GM12878 (cell line): ENCODE data around the gene KRTAP10-8. TPM values are rescaled to one million over a fixed set of nuclear protein-coding genes. Genes with fewer than 3 reads are reported as not detected.

Source experiments
- ATAC-seq: fragments of 200-7000 bp; cut with Tn5 transposase; 3 replicates; pipeline ENCODE4 v1.9.1; 2020; ENCODE audit warnings: mild to moderate bottlenecking, moderate library complexity
- BruUV-seq: library from RNA; stranded (reverse); fragments of 400-500 nt; replicated peaks from 2 replicates; lab custom pipeline; 2021; lab: Mats Ljungman, UMichigan
- CTCF ChIA-PET: fragments of 300-600 bp; sonication (Branson Sonifier 250); formaldehyde crosslinking; extraction: SDS; loops from one replicate; lab custom pipeline; 2021; ENCODE audit warnings: inconsistent platforms; lab: Yijun Ruan, JAX
- POLR2A ChIA-PET: fragments of 350-600 bp; formaldehyde crosslinking; extraction: SDS; loops from one replicate; lab custom pipeline; 2021; ENCODE audit warnings: inconsistent platforms; lab: Charles Lee
- RAD21 ChIA-PET: fragments of 300-600 bp; sonication (Branson Sonifier 250); formaldehyde crosslinking; loops from one replicate; lab custom pipeline; 2023; ENCODE audit warnings: antibody characterized with exemption; ENCODE audit not compliant: unreplicated experiment; lab: Charles Lee
- SMC1A ChIA-PET: fragments of 300-600 bp; sonication (Branson Sonifier 250); formaldehyde crosslinking; loops from one replicate; lab custom pipeline; 2023; ENCODE audit not compliant: unreplicated experiment, uncharacterized antibody; lab: Charles Lee
- DNase-seq: peaks from one replicate; pipeline ENCODE4 v3.0.0-alpha.2; 2011; ENCODE audit warnings: low read depth, low spot score
- FAIRE-seq: peaks from 3 replicates; lab custom pipeline; 2011; peaks lifted over from hg19 to GRCh38; lab: Jason Lieb, UNC
- H2AFZ ChIP-seq: 2 replicates; pipeline ENCODE4 v1.6.0; 2011; ENCODE audit warnings: low read depth, low read length, control low read depth; ENCODE audit not compliant: control insufficient read depth
- H3K27ac ChIP-seq: 2 replicates; pipeline ENCODE4 v1.5.1; 2011; ENCODE audit warnings: control low read depth; ENCODE audit not compliant: control insufficient read depth, insufficient read depth
- H3K27me3 ChIP-seq, 2 experiments: replicated peaks in 1 of 2; 2 replicates each; pipeline versions ENCODE4 v1.6.0 to v1.6.1; 2011; ENCODE audit warnings: low read length in 1 of 2; ENCODE audit not compliant: control insufficient read depth in 2 of 2, insufficient read depth in 2 of 2
- H3K36me3 ChIP-seq, 2 experiments: 2 replicates each; pipeline ENCODE4 v1.5.1; 2011; ENCODE audit warnings: low read length in 1 of 2; ENCODE audit not compliant: control insufficient read depth in 2 of 2, insufficient read depth in 2 of 2
- H3K4me1 ChIP-seq: 2 replicates; pipeline ENCODE4 v1.6.1; 2011; ENCODE audit warnings: mild to moderate bottlenecking, low read length, moderate library complexity, mixed read lengths; ENCODE audit not compliant: control insufficient read depth, insufficient read depth
- H3K4me2 ChIP-seq: 2 replicates; pipeline ENCODE4 v1.6.0; 2011; ENCODE audit warnings: control low read depth; ENCODE audit not compliant: control insufficient read depth, insufficient read depth
- H3K4me3 ChIP-seq: fragments of 200-600 bp; sonication (generic); 2 replicates; pipeline ENCODE4 v1.5.1; 2016
- H3K79me2 ChIP-seq: 2 replicates; pipeline ENCODE4 v1.6.0; 2011; ENCODE audit warnings: low read length; ENCODE audit not compliant: control insufficient read depth, insufficient read depth
- H3K9ac ChIP-seq: 2 replicates; pipeline ENCODE4 v1.8.0; 2011; ENCODE audit warnings: low read length, control low read depth, mixed read lengths; ENCODE audit not compliant: control insufficient read depth, insufficient read depth
- H3K9me3 ChIP-seq: replicated peaks from 3 replicates; pipeline ENCODE4 v1.5.1; 2011; ENCODE audit warnings: mild to moderate bottlenecking, low read length; ENCODE audit not compliant: control insufficient read depth, insufficient read depth
- H4K20me1 ChIP-seq: 2 replicates; pipeline ENCODE4 v1.6.0; 2011; ENCODE audit not compliant: control insufficient read depth, insufficient read depth
- BRCA1 ChIP-seq: IDR thresholded peaks from 2 replicates; pipeline ENCODE4 v1.6.1; 2011; ENCODE audit warnings: low read depth, low read length, improper control_type of control experiment
- FOS ChIP-seq: IDR thresholded peaks from 3 replicates; pipeline ENCODE4 v1.6.1; 2011; ENCODE audit warnings: borderline replicate concordance; ENCODE audit not compliant: insufficient read length; ENCODE audit errors: extremely low read depth
- NBN ChIP-seq: fragments of 450-650 bp; IDR thresholded peaks from 2 replicates; pipeline ENCODE4 v1.6.1; 2016
- NR2C2 ChIP-seq: IDR thresholded peaks from 2 replicates; pipeline ENCODE4 v1.6.1; 2011; ENCODE audit warnings: borderline replicate concordance, low read depth; ENCODE audit not compliant: control insufficient read depth, insufficient read length
- TCF3 ChIP-seq: IDR thresholded peaks from 2 replicates; pipeline ENCODE4 v1.6.1; 2012; ENCODE audit warnings: low read depth, mild to moderate bottlenecking, low read length, borderline replicate concordance; ENCODE audit not compliant: insufficient read depth
- ZBED1 ChIP-seq: IDR thresholded peaks from 2 replicates; pipeline ENCODE4 v1.6.1; 2016; ENCODE audit warnings: borderline replicate concordance
- WGBS: methylation state at CpG from one replicate; pipeline ENCODE4 v1.1.6; 2016; ENCODE audit warnings: low lambda C conversion rate; ENCODE audit not compliant: insufficient replicate concordance, insufficient coverage; ENCODE audit errors: missing lambda C conversion rate; 5-methylcytosine and 5-hydroxymethylcytosine counted together
- in situ Hi-C: fragments of 300-500 bp; cut with MboI; formaldehyde crosslinking; loops from 9 replicates; pipeline ENCODE4 v1.14.3; 2018; ENCODE audit warnings: mixed read lengths
- intact Hi-C: fragments of 100-400 bp; cut with micrococcal nuclease; formaldehyde crosslinking; loops from one replicate; pipeline ENCODE4 v1.14.2; 2022; ENCODE audit not compliant: unreplicated experiment
- polyA plus RNA-seq, 11 experiments: library from polyadenylated mRNA; depleted of rRNA in 4 of 11; unstranded in 6 of 11; stranded (reverse) in 5 of 11; fragments of >200 nt; fragmentation: Nextera tagmentation in 4 of 11; fragmentation: Illumina TruSeq in 1 of 11; extraction: Ambion mirVana in 4 of 11; extraction: Trizol in 1 of 11; gene quantifications; 1 replicate in 1 of 11; 2 replicates in 10 of 11; pipeline versions ENCODE4 v1.2.1 to v1.2.3, GENCODE V29; 2011 to 2016; ENCODE audit warnings: inconsistent platforms in 2 of 11, missing spikeins in 2 of 11, low read depth in 1 of 11
- total RNA-seq, 4 experiments: library from RNA; depleted of rRNA in 3 of 4; stranded (reverse); fragments of >200 nt in 3 of 4; fragmentation: Illumina TruSeq in 1 of 4; extraction: Trizol in 1 of 4; gene quantifications; 2 replicates each; pipeline versions ENCODE4 v1.2.1 to v1.2.3, GENCODE V29; 2013 to 2021
- TF ChIP-seq, protein P1 (sequence below), 3 experiments: IDR thresholded peaks in 2 of 3; conservative IDR thresholded peaks in 1 of 3; 2 replicates each; pipeline ENCODE4 v1.5.1; 2011; ENCODE audit warnings: low read depth in 3 of 3, low read length in 3 of 3, mild to moderate bottlenecking in 3 of 3, control low read depth in 2 of 3, moderate library complexity in 2 of 3, inconsistent platforms in 1 of 3, mixed read lengths in 1 of 3; ENCODE audit not compliant: control insufficient read depth in 2 of 3, insufficient read depth in 1 of 3; ENCODE audit errors: extremely low read depth in 1 of 3
- TF ChIP-seq, protein P2 (sequence below): fragments of 450-650 bp; IDR thresholded peaks from 2 replicates; pipeline ENCODE4 v1.6.1; 2017; ENCODE audit warnings: mild to moderate bottlenecking, moderate library complexity
- TF ChIP-seq, protein P3 (sequence below): fragments of 450-650 bp; IDR thresholded peaks from 2 replicates; pipeline ENCODE4 v1.6.1; 2018; ENCODE audit warnings: mild to moderate bottlenecking, low read depth, moderate library complexity; ENCODE audit not compliant: partially characterized antibody

The KRTAP10-8 gene
- total and polyA plus RNA-seq, 10 of the 15 experiments (the other 5 are each of a cell fraction or from before 2014, with no cell fraction given), result not detected

GRCh38 chr21:44578371-44579055, 33.4 kb upstream of the KRTAP10-8 start (continued):
- TF ChIP-seq TCF3, result no peak

- Histone ChIP-seq H3K79me2 (no peaks in the 10 kb centered on the region), H3K27me3 (no peaks in the 10 kb centered on the region), H3K4me3 (no peak overlapping the region), H4K20me1 (no peaks in the 10 kb centered on the region), H3K9ac (no peak overlapping the region), H3K36me3 (no peaks in the 10 kb centered on the region), H3K4me1 (no peaks in the 10 kb centered on the region), H3K4me2 (no peak overlapping the region), H2AFZ (no peak overlapping the region), H3K9me3 (peaks cover 5% of the 10 kb centered on the region; the same call in 2 of the 3 replicates), H3K27ac (no peak overlapping the region)
- ChIA-PET CTCF (no interaction called here), RAD21 (no interaction called here), POLR2A (no interaction called here), SMC1A (no interaction called here)
- no TSS peak for BruUV-seq
- intact Hi-C loops, result no loop called here
- in situ Hi-C loops, result no loop called here
- 47% methylated on average over 22 of the region's 22 CpGs for WGBS
- no peak for DNase-seq
- TF ChIP-seq, protein P1, sequence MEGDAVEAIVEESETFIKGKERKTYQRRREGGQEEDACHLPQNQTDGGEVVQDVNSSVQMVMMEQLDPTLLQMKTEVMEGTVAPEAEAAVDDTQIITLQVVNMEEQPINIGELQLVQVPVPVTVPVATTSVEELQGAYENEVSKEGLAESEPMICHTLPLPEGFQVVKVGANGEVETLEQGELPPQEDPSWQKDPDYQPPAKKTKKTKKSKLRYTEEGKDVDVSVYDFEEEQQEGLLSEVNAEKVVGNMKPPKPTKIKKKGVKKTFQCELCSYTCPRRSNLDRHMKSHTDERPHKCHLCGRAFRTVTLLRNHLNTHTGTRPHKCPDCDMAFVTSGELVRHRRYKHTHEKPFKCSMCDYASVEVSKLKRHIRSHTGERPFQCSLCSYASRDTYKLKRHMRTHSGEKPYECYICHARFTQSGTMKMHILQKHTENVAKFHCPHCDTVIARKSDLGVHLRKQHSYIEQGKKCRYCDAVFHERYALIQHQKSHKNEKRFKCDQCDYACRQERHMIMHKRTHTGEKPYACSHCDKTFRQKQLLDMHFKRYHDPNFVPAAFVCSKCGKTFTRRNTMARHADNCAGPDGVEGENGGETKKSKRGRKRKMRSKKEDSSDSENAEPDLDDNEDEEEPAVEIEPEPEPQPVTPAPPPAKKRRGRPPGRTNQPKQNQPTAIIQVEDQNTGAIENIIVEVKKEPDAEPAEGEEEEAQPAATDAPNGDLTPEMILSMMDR (IDR thresholded peaks at IDR 0.05 in 2 of 3, conservative IDR thresholded peaks at IDR 0.05 in 1 of 3; ENCODE audit: control insufficient read depth in 2 of 3, extremely low read depth in 1 of 3, insufficient read depth in 1 of 3, low read depth in 3 of 3, low read length in 3 of 3), result no peak
- TF ChIP-seq FOS, result no peak
- TF ChIP-seq BRCA1, result no peak
- no peak for TF ChIP-seq NBN
- no peak for TF ChIP-seq ZBED1
- TF ChIP-seq NR2C2, result no peak
- TF ChIP-seq, protein P2, sequence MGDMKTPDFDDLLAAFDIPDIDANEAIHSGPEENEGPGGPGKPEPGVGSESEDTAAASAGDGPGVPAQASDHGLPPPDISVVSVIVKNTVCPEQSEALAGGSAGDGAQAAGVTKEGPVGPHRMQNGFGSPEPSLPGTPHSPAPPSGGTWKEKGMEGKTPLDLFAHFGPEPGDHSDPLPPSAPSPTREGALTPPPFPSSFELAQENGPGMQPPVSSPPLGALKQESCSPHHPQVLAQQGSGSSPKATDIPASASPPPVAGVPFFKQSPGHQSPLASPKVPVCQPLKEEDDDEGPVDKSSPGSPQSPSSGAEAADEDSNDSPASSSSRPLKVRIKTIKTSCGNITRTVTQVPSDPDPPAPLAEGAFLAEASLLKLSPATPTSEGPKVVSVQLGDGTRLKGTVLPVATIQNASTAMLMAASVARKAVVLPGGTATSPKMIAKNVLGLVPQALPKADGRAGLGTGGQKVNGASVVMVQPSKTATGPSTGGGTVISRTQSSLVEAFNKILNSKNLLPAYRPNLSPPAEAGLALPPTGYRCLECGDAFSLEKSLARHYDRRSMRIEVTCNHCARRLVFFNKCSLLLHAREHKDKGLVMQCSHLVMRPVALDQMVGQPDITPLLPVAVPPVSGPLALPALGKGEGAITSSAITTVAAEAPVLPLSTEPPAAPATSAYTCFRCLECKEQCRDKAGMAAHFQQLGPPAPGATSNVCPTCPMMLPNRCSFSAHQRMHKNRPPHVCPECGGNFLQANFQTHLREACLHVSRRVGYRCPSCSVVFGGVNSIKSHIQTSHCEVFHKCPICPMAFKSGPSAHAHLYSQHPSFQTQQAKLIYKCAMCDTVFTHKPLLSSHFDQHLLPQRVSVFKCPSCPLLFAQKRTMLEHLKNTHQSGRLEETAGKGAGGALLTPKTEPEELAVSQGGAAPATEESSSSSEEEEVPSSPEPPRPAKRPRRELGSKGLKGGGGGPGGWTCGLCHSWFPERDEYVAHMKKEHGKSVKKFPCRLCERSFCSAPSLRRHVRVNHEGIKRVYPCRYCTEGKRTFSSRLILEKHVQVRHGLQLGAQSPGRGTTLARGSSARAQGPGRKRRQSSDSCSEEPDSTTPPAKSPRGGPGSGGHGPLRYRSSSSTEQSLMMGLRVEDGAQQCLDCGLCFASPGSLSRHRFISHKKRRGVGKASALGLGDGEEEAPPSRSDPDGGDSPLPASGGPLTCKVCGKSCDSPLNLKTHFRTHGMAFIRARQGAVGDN, result no peak
- TF ChIP-seq, protein P3, sequence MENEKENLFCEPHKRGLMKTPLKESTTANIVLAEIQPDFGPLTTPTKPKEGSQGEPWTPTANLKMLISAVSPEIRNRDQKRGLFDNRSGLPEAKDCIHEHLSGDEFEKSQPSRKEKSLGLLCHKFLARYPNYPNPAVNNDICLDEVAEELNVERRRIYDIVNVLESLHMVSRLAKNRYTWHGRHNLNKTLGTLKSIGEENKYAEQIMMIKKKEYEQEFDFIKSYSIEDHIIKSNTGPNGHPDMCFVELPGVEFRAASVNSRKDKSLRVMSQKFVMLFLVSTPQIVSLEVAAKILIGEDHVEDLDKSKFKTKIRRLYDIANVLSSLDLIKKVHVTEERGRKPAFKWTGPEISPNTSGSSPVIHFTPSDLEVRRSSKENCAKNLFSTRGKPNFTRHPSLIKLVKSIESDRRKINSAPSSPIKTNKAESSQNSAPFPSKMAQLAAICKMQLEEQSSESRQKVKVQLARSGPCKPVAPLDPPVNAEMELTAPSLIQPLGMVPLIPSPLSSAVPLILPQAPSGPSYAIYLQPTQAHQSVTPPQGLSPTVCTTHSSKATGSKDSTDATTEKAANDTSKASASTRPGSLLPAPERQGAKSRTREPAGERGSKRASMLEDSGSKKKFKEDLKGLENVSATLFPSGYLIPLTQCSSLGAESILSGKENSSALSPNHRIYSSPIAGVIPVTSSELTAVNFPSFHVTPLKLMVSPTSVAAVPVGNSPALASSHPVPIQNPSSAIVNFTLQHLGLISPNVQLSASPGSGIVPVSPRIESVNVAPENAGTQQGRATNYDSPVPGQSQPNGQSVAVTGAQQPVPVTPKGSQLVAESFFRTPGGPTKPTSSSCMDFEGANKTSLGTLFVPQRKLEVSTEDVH, result no peak
- no peak for ATAC-seq
- no peak for FAIRE-seq
Measured at GRCh38 chr21:44579056-44579832, 32.6 kb upstream of the KRTAP10-8 start.
